Measurements from ENCODE around the gene PSPN.

GRCh38 chr19:6379744-6380143, 4.0 kb upstream of the PSPN start:
- TF ChIP-seq NRF1 (conservative IDR thresholded peaks at IDR 0.05 in 1 of 2, IDR thresholded peaks at IDR 0.05 in 1 of 2), result no peak
- TF ChIP-seq CTCF (IDR thresholded peaks at IDR 0.05 in 2 of 3, conservative IDR thresholded peaks at IDR 0.05 in 1 of 3; ENCODE audit: insufficient read depth in 2 of 3, low read depth in 1 of 3, low read length in 3 of 3), result no peak
- TF ChIP-seq, protein P1, sequence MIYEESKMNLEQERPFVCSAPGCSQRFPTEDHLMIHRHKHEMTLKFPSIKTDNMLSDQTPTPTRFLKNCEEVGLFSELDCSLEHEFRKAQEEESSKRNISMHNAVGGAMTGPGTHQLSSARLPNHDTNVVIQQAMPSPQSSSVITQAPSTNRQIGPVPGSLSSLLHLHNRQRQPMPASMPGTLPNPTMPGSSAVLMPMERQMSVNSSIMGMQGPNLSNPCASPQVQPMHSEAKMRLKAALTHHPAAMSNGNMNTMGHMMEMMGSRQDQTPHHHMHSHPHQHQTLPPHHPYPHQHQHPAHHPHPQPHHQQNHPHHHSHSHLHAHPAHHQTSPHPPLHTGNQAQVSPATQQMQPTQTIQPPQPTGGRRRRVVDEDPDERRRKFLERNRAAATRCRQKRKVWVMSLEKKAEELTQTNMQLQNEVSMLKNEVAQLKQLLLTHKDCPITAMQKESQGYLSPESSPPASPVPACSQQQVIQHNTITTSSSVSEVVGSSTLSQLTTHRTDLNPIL (CRISPR knock-in tag; IDR thresholded peaks at IDR 0.05), result no peak
- TF ChIP-seq, protein P2, sequence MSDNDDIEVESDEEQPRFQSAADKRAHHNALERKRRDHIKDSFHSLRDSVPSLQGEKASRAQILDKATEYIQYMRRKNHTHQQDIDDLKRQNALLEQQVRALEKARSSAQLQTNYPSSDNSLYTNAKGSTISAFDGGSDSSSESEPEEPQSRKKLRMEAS (CRISPR knock-in tag; IDR thresholded peaks at IDR 0.05), result no peak
- no peak for TF ChIP-seq POLR2AphosphoS5 (IDR thresholded peaks at IDR 0.05; ENCODE audit: control insufficient read depth, insufficient read depth, low read depth, low read length)
- TF ChIP-seq CHD2 (IDR thresholded peaks at IDR 0.05; ENCODE audit: low read depth, low read length), result no peak
- TF ChIP-seq NFIC (IDR thresholded peaks at IDR 0.05), result no peak
- TF ChIP-seq REST (IDR thresholded peaks at IDR 0.05; ENCODE audit: borderline replicate concordance), result no peak
- TF ChIP-seq REST (CRISPR knock-in tag; IDR thresholded peaks at IDR 0.05; ENCODE audit: low read depth), result no peak
- TF ChIP-seq ZNF354B (CRISPR knock-in tag; IDR thresholded peaks at IDR 0.05), result no peak
- TF ChIP-seq HLTF (IDR thresholded peaks at IDR 0.05), result no peak
- no peak for TF ChIP-seq PHB2 (IDR thresholded peaks at IDR 0.05; ENCODE audit: low read depth)
- TF ChIP-seq POLR2A (conservative IDR thresholded peaks at IDR 0.05), result no peak
- no peak for TF ChIP-seq ZNF77 (CRISPR knock-in tag; IDR thresholded peaks at IDR 0.05)
